Lung (tissue), 12 donors: ENCODE data around the gene CAPZB. TPM values are rescaled to one million over a fixed set of nuclear protein-coding genes. Genes with fewer than 3 reads are reported as not detected.
A peak's percentile ranks its signal among the peaks of the same experiment; 100 is the strongest.

Experiments
- ATAC-seq: fragments of 200-7000 bp; cut with Tn5 transposase; one replicate; pipeline ENCODE4 v1.9.1; 2020; ENCODE audit warnings: moderate number of reproducible peaks; ENCODE audit not compliant: insufficient read depth, low FRiP score
- DNase-seq, 3 donors: peaks; one replicate each; pipeline ENCODE4 v3.0.0-alpha.2; 2013 to 2017
- H3K27ac ChIP-seq, 2 donors: one replicate each; pipeline ENCODE4 v1.5.1; 2013; ENCODE audit warnings: mild to moderate bottlenecking in 2 of 2, moderate library complexity in 2 of 2, control low read depth in 1 of 2, inconsistent platforms in 1 of 2, low read depth in 1 of 2, low read length in 1 of 2
- H3K27me3 ChIP-seq, 3 donors: one replicate each; pipeline ENCODE4 v1.5.1; 2013; ENCODE audit warnings: low read length in 2 of 3; ENCODE audit not compliant: control insufficient read depth in 3 of 3, insufficient read depth in 3 of 3
- H3K36me3 ChIP-seq, 4 donors: one replicate each; pipeline ENCODE4 v1.5.1; 2013; ENCODE audit warnings: low read length in 4 of 4, mild to moderate bottlenecking in 1 of 4, moderate library complexity in 1 of 4; ENCODE audit not compliant: control insufficient read depth in 4 of 4, insufficient read depth in 4 of 4
- H3K4me1 ChIP-seq, 5 donors: one replicate each; pipeline ENCODE4 v1.5.1; 2013; ENCODE audit warnings: low read length in 5 of 5, mild to moderate bottlenecking in 2 of 5, moderate library complexity in 1 of 5; ENCODE audit not compliant: control insufficient read depth in 5 of 5, insufficient read depth in 5 of 5
- H3K4me3 ChIP-seq: one replicate; pipeline ENCODE4 v1.5.1; 2013; ENCODE audit warnings: mild to moderate bottlenecking, control low read depth, moderate library complexity
- H3K9ac ChIP-seq, 2 donors: one replicate each; pipeline ENCODE4 v1.5.1; 2013; ENCODE audit warnings: low read length in 2 of 2, control low read depth in 1 of 2; ENCODE audit not compliant: insufficient read depth in 1 of 2
- H3K9me3 ChIP-seq, 4 donors: one replicate each; pipeline ENCODE4 v1.5.1; 2013; ENCODE audit warnings: low read length in 3 of 4, mild to moderate bottlenecking in 1 of 4, moderate library complexity in 1 of 4; ENCODE audit not compliant: control insufficient read depth in 4 of 4, insufficient read depth in 3 of 4
- CTCF ChIP-seq: IDR thresholded peaks from 2 replicates; pipeline ENCODE4 v1.5.1; 2012; ENCODE audit warnings: mild to moderate bottlenecking; ENCODE audit errors: control extremely low read depth, extremely low read depth
- WGBS, 2 donors: extraction: QIAGEN DNeasy Blood & Tissue Kit; methylation state at CpG; one replicate each; pipeline ENCODE4 v1.1.7; 2013; 5-methylcytosine and 5-hydroxymethylcytosine counted together
- polyA plus RNA-seq, 2 donors: library from polyadenylated mRNA; stranded (reverse); fragments of 200-250 nt; gene quantifications; one replicate each; pipeline ENCODE4 v1.2.1, GENCODE V29; 2013
- total RNA-seq, 2 donors: library from RNA; depleted of rRNA in 1 of 2; stranded (reverse); fragments of >200 nt in 1 of 2; gene quantifications; one replicate each; pipeline ENCODE4 v1.2.1, GENCODE V29; 2014 to 2021
- donor health status: control.
- donor health status: control.
- donor health status: Bipolar disorder and iron deficiency.
- donor health status: healthy.
- donor health status: DM: yes; HTN: yes; CAD: no.

The CAPZB gene
- total and polyA plus RNA-seq, 4 donors = 94.7 to 339 (median 278) TPM

DNA sequence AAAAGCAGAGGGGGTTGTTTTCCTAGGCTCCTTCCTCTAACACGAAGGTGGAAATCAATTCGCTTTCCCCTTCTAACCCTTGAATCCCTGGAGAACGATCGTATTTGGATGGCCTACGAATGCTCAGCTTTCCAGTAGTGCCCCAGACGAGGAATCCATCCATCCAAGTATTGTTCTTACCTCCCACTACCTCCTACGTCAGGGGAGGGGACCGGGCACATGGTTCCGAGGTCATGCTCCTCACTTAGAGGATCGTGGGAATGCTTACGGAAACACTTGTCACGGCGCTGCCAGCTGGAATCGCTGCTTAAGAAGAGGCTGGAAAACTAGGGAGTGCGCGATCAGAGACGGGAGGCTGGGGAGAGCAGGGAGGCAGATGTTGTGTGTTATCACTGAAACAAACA lies 47.4 kb downstream of the CAPZB start:
- Histone ChIP-seq H3K9ac (peak overlapping the region in 1 of 2 donors; percentile 51), H3K27ac (peak overlapping the region; percentile 21 to 87), H3K27me3 (no peaks in the 10 kb centered on the region), H3K9me3 (no peaks in the 10 kb centered on the region), H3K36me3 (peaks cover 0 to 8% (median 2%) of the 10 kb centered on the region in 4 donors), H3K4me1 (peaks cover 37 to 97% (median 69%) of the 10 kb centered on the region in 5 donors), H3K4me3 (no peak overlapping the region)
- peak; percentile 35 for ATAC-seq
- DNase-seq = peak; percentile 66 to 83 (median 77)
- 52 to 59% methylated on average over 17 of the region's 17 CpGs for WGBS, 2 donors
- TF ChIP-seq CTCF = no peak

GRCh38 chr1:19436716-19437476 lies 48.4 kb downstream of the CAPZB start:
- Histone ChIP-seq H3K4me3 (no peak overlapping the region), H3K9ac (no peak overlapping the region), H3K27ac (peak overlapping the region; percentile 21 to 87), H3K36me3 (peaks cover 0 to 8% (median 1%) of the 10 kb centered on the region in 4 donors), H3K4me1 (peaks cover 39 to 95% (median 63%) of the 10 kb centered on the region in 5 donors), H3K9me3 (no peaks in the 10 kb centered on the region), H3K27me3 (no peaks in the 10 kb centered on the region)
- DNase-seq = peak; percentile 69 to 88 (median 81)
- TF ChIP-seq CTCF = no peak
- peak; percentile 17 for ATAC-seq
- WGBS, 2 donors = 45 to 55% methylated on average over 8 of the region's 8 CpGs

DNA sequence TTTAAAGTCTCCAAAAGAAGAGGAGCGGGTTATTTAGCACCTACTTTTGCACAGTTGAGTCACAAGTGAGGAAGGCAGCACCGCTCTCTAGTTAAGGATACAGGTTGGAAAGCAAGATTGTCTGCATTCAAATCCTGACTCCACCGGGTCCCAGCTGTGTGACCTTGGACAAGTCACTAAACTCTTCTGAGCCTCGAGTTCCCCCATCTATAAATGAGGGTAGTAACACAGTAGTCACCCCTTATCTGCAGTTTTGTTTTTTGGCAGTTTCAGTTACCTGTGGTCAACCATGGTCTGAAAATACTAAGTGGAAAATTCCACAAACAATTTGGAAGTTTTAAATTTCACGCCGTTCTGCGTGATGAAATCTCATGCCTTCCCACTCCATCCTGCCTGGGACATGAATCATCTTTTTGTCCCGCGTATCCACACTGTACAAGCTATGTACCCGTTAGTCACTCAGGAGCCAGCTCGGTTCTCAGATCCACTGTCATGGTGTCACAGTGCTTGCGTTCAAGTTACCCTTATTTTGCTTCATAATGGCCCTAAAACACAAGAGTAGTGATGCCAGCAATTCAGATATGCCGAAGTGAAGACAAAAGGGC lies 49.4 kb downstream of the CAPZB start:
- TF ChIP-seq CTCF = no peak
- ATAC-seq (no peak), DNase-seq (no peak)
- Histone ChIP-seq H3K27me3 (no peaks in the 10 kb centered on the region), H3K4me3 (no peak overlapping the region), H3K27ac (peak overlapping the region; percentile 61 to 72), H3K9ac (no peak overlapping the region), H3K36me3 (peaks cover 0 to 8% (median 1%) of the 10 kb centered on the region in 4 donors), H3K9me3 (no peaks in the 10 kb centered on the region), H3K4me1 (peaks cover 37 to 89% (median 61%) of the 10 kb centered on the region in 5 donors)
- 66 to 78% methylated on average over 13 of the region's 13 CpGs for WGBS, 2 donors
